ENCODE results near the gene SKP1. TPM values are rescaled to one million over a fixed set of nuclear protein-coding genes. Genes with fewer than 3 reads are reported as not detected.
A peak's percentile ranks its signal among the peaks of the same experiment; 100 is the strongest.

Gene SKP1
- polyA plus RNA-seq, 3 donors: 937 to 1,021 (median 984) TPM

DNA sequence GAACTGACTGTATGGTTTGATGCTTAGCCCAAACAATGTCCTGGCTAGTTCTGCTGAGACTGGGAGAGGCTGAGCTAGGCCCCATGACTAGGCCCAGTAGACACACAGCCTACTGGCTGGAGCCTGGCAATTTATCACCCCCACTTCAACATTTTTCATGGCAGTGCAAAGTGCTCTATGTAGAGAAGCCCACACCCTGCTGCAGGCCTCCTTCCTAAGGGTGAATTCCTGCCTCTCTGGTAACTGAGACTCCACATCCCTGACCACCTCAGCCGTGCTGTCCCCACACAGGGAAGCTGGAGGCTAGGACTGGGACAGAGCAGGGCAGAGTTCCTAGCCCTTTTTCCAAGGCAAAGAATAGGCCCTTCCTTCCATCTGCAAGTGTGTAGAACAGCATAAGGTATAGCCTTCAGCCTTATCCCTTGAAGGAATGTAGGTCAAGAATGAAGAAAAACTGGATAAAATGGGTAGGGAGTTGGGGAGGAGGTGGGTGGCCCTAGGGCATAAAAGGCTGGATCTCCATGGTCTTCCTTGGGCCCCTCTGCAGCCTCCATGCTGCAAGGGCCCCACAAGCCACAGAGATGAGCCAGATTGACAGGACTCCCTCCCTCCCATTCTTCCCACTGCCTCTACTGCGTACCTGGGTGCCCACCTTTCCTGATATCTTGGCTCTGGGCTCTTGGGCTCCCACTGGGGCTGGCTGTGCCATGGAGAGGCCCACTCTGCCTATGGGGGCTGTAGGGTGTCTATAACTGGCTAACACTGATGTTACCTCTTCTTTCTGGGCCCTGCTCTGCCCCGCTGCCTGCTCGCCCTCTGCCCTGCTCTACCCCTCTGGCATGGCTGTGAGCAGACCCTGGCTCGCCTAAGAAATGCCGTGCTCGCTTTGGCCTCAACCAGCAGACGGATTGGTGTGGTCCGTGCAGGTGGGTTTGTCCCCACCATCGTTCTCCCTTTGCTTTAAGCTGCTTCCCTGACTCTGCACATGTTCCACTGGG is 32.5 kb downstream of the SKP1 start:
- DNase-seq (ENCODE audit: low read depth in 3 of 3, low spot score in 2 of 3): no peak

DNA sequence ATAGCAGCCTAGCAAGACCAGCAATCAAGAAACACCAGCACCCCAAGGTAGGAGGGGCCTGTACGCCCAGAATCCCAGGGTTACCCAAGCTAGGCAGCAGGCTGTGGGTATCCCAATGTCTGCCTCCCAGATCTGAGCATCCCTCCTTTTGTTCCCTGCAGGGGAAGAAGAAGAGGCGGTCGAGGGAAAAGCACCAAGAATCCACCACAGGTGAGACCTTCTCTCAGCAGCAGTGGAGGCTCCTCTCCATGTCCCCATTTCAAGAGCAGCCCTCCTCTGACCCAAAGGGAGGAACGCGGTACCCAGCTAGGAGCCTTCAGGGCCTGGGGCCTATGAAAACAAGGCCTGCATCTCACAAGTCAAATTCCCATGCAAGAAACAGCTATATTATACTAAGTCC is 33.3 kb downstream of the SKP1 start:
- DNase-seq (ENCODE audit: low read depth in 3 of 3, low spot score in 2 of 3): no peak

DNA sequence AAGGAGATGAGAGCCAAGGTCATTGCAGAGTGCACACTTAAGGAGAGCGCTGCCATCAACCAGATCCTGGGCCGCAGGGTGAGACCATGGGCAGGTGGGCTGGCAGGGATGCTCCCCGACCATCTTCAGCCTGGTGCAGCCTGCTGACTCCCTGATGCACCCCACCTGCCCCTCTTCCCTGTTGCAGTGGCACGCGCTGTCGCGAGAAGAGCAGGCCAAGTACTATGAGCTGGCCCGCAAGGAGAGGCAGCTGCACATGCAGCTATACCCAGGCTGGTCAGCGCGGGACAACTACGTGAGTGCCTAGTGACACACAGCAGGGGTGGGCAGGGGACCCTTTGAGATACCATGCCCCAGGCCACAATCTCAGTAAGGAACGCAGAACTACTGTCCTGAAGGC is 33.9 kb downstream of the SKP1 start:
- DNase-seq (ENCODE audit: low read depth in 3 of 3, low spot score in 2 of 3): no peak

DNA sequence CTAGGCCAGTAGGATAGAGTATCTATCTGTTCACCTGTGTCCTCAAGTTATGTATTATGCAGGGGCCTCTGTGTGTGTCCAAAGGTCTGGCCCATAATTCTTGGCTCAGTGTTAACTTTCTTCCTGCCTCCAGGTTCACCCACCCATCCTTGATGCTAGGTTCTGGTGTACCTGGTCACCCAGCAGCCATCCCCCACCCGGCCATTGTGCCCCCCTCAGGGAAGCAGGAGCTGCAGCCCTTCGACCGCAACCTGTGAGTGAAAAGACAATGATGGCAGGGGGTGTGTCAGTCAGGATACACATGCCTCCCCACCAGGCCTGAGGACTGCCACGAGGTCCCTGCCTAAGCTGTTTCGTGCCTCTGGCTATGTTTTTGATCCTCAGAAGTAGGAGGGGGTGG is 34.7 kb downstream of the SKP1 start:
- no peak for DNase-seq (ENCODE audit: low read depth in 3 of 3, low spot score in 2 of 3)

DNA sequence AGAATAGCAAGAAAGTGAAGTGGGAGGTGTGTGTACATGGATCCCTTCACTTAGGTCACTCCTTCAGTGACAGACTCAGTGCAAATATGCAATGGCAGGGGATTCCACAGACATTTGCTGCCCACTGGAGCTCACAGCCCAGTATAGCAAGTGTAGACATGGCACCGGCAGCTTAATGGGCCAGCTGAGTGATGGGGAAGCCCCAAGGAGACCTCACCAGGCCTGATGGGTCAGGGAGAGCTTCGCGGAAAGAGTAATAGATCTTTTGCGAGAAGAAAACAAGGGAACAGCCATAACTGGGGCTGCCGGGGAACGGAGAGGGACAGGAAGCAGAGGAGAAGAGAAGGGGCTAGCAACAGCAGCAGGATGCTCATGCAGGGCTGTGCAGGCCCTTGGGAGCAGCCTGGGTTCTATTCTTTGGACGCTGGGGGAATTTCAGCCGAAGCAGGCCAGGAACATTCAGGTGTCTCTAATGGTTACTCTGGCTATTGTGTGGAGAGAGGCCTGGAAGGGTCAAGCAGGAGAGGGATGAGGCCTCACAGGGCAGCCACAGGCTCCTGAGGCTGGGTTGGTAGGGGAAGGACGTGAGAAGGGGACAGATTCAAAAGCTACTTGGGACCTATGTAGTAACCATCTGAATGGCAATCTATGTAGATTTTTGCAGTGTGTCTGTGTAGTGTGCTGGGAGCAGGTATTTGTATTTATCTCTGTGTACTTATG is 35.3 kb downstream of the SKP1 start:
- no peak for DNase-seq (ENCODE audit: low read depth in 3 of 3, low spot score in 2 of 3)

DNA sequence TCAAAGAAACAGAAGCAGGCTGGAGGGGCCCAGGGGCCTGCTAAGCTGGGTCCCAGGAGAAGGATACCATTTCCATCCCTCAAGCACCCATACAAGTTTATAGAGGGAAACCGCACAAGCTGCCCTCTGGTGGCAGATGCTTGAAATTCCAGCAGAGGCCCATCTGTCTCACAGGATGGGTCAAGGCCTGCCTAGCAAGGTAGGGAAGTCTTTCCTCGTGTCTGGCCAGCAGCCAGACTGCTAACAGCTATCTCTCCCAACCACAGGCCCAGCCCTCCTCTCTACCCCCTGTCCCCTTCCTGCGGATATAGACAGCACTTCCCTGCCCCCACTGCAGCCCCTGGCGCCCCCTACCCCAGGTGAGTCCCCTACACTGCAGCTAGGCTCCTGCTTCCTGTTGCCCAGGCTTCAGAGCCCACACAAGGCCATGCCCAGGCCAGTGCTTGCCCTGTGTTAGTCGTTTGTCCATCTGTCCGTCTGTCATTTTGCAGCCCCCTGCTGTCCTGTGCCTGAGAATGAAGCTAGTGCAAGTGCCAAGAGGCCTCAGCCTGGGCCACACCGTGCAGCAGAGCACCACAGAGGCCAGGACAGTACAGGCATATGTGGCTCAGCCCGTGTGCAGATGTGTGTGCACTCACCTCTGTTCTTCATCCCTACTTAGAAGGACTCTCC is 36.1 kb downstream of the SKP1 start:
- DNase-seq (ENCODE audit: low read depth in 3 of 3, low spot score in 2 of 3): peak in 1 of 3 donors; percentile 27

DNA sequence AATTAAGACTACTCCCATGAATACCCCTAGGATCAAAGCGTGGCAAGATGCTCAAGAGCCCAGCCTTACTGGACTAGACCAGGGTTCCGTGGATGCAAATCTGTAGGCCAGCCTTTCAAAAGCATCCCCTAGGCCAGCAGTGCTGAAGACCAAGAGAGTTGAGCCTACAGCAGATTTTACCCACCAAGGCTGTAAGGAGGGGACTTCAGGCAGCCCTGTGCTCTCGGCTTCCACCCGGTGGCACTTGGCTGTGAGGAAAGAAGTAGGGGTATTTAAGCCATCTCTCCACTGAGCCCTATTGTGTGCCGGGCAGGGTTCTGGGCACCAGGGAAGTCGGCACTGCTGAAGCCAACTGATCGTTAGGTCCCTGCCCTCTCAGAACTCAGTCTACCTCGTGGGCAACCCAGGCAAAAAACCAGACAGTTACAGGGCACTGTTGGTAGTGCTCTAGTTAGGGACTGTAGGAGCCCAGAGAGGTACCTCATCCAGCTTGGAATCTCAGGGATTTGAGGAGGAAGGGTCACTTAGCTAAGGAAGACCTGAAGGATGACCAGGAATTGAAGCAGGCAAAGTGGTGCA is 36.8 kb downstream of the SKP1 start:
- DNase-seq (ENCODE audit: low read depth in 3 of 3, low spot score in 2 of 3): no peak

DNA sequence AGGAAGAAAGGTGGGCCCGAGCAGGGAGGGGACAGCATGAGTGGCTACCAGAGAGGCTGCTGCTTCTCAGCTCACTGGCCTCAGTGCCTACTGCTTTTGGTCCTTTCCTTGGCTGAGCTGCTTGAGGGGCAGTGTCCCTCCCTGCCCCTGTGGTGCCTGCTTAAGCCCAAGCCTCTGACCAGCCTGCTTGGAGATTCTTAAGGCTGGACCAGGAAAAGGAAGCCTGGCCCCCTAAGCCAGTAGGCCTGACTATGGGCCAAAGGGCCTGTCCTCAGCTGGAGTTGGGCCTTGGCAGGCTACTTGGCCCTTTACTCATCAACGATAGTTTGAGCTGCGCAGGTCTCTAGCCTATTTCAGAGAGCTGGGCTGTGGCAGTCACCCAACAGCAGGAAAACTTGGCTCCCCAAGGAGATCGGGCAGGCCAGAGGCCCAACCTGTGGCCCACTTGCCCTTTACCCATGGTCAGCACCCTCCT is 37.3 kb downstream of the SKP1 start:
- DNase-seq (ENCODE audit: low read depth in 3 of 3, low spot score in 2 of 3): no peak

DNA sequence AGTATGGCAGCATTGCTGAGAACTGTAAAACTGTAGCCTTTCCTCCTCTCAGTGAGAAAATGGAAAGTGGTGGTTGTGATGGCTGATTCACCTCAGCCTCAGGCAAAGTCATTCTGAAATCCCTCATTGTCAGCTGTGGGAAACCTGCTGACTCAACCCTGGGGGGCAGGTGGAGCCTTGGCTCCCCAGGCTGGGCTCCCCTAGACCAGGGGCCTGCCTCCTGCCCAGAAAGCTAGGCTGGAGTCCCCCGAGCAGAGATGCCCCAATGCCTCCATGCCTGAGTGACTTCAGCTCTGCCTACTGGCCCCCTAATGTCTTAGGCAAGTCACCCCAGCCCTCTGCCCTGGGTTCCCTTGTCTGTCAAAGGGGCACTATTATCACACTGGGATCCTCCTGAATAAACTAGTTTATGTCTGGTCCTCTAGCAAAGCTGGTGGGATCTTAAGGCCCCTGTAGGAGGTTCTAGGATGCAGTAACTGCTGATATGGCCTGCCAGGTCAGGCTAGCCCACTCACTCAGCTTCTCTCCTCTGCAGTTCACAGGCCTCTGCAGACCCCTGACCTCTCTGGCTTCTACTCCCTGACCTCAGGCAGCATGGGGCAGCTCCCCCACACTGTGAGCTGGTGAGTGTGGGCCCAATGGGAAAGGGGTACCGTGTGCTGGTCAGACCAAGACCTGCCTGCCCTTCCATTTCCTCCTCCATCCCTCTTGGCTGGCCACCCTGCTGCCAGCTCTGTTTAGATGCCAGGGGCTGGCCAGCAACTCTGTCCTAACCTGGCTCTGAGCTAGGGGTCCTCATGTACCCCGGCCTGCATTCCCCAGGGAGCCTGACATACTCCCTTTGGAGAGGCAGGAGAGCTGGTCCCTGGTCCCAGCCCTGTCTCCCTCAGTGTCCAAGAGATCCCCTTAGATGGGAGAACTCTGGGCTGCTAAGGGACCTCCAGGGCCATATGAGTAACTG is 38.1 kb downstream of the SKP1 start:
- DNase-seq (ENCODE audit: low read depth in 3 of 3, low spot score in 2 of 3): no peak

DNA sequence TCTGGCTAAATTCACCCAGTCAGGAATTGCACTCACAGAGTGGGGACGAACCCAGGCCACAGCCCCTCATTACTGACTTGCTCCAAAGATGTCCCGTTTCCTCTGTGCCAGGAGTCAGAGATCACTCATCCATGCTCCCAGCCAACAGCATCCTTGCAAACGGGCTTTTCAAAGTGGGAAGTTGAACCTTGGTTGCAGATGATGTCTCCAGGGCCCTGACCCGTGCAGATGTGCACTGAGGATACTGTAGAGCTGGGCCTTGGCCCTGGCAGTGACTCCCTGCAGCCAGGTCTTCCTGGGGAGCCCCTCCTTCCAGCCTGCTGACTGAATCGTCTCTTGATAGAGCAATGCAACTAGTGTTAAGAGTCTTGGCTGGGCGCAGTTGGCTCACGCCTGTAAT is 40.0 kb downstream of the SKP1 start:
- DNase-seq (ENCODE audit: low read depth in 3 of 3, low spot score in 2 of 3): no peak

DNA sequence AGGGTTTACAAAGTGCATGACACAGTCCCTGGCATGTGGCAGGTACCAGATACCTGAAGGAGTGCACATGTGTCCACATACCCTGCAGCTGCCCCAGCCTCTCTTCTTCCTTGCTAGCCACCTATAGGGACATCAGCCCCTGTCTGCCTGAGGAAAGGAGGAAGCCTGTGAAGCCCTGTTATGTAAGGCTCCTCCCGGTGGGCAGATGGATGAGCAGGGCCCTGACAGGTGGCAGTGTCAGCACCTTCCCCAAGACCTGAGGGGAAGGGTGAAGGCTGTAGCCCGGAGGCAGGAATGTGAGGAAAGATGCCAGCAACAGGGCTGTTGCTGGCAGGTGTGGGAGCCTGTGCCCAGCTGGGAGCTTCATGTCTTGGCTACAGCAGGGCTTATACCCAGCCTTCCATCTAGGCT is 40.5 kb downstream of the SKP1 start:
- no peak for DNase-seq (ENCODE audit: low read depth in 3 of 3, low spot score in 2 of 3)

DNA sequence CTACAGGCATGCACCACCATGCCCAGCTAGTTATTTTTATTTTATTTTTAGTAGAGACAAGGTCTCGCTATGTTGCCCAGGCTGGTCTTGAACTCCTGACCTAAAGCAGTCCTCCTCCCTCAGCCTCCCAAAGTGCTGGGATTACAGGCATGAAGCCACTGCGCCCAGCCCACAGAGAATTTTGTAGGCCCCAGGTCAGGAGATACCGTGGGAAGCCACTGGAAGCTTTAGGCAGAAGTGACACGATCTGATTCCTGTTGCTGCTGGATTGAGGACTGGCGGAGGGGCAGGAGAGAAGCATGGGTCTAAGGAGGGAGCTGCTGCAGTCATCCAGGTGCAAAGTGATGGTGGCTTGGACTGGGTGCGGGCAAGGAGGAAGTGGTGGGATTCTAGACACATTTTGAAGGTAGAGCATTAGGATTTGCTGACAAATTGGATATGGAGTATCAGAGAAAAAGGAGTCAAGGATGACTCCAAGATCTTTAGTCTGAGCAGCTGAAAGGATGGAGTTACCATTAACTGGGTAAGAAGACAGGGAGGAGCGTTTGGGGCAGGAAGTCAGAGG is 41.6 kb downstream of the SKP1 start:
- DNase-seq (ENCODE audit: low read depth in 3 of 3, low spot score in 2 of 3): no peak

DNA sequence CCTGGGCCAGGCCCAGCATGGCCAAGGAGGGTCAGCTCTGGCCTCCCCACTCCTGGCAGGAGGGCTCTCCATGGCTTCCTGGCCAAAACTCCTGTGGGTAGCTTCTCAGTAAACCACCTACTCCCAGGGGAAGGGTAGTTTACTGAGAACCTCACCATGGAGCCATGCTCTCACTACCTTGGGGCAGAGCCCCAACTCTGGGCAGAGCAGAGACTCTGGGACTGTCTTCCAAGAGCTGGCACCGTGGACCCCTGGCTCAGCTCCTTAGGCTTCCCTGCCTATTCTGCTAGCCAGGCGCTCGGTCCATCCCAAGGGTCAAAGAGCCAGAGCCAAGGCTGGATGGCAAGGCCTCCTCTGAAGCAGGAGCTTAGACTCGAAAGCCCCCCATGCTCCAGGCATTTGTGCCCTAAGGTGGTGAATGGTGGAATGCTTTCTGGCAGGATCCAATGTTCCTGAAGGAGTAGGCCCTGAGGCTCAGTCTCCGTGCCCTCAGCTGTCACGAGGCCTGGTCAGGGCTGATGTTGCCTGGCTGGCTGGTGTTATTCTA is 42.7 kb downstream of the SKP1 start:
- DNase-seq (ENCODE audit: low read depth in 3 of 3, low spot score in 2 of 3): no peak

DNA sequence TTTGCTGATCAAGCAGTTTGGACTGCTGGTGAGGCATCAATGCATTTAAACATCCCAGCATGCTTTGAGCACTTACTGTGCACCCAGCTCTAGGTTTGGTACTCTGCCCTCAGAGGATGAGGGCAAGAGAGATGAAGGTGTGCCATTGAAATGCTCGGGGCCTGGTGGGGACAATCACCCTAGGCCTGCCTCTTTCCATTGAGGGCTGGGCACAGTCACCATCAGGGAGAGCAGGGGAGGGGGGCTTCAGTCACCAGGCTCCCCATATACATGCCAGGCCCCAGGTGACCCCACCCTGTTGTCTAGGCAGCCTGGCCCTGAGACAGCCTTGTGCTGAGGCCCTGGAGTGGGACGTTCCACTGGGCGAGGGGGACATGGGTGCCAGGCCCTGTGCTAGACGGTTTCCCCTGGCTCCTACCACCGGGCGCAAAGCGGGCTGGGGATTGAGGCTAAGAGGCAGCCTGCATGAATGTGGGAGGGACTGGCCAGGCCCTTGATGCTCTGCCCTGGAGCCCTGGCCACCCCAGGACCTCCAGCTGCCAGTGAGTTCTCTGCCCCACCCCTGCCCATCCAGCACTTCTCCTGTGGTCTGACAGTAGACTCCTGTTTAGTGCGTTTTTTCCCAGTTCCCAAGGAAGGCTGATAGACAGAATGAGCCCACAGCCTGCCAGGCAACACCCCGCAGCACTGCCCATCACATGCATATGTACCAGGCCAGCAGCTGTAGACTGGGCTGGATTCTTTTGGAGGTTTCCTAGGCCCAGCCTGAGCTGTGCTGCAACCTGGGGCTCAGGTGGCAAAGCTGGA is 43.4 kb downstream of the SKP1 start:
- no peak for DNase-seq (ENCODE audit: low read depth in 3 of 3, low spot score in 2 of 3)

DNA sequence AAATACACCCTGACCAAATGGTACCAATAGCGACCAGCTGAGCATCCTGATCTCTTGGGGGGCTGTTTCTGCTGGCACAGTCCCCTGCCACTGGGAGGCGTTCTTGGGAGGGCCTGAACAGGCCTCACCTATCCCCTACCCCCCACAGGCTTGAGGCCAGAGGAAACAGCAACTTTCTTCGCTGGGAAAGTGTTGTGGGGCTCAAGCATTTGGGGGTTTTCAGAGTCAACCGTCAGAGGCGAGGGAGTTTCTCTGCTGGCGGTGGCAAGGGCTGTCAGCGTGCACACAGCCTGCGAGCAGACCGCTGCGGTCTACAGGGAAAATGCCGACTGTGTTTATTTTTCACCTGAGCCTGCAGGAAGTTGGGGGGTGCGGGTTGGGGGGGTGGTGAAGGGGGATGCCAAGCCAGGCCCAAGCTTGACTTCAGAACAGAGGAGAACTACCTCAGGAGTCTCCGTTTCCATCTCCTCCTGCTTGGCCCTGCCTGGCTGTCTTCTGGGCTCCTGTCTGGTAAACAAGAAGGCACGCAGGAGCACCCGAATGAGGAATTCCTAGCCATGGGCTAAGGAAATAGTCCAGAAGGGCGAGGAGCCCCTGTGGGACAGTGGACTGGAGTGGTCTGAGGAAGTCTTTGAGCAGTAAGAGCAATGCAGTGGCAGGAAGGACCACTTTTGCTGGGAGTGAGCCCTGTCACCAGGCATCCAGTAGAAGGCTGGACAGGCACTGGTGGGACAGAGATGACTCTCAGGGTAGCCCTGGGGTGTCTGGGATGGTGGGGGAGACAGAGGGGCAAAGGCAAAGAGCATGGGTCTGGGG is 44.2 kb downstream of the SKP1 start:
- no peak for DNase-seq (ENCODE audit: low read depth in 3 of 3, low spot score in 2 of 3)

DNA sequence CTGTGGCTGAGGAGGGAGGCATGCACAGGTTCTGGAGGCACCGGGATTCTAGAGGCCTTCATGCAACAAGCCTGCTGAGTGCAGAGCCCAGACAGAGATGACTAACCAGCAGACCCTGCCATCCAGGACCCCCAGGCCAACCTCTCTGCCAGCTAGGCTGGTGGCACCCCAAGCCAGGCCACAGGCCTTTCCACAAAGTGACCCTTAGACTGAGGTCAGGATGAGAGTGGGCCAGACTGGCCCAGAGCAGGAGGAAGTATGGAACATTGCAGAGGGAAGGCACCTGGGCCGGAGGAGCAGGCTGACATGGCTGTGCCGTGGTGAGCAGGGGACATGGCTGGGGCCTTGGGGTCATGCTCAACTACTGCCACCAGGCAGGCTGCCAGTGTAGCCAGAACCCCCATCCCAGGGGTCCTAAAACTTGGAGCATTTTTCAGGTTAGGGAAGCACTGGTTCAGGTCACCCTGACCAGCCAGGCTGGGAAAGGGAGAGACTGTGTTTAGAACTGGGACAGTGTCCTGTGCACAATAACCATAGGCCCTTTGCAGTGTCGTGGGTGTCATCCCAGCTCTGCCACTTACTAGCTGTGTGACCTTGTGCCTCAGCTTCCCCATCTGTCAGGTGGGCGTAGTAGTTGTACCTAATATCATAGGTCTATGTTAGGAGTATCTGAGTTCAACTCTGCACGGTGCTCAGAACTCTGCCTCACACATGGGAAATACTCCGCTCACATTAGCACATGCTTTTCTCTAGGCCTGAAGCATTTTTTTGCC is 45.0 kb downstream of the SKP1 start:
- DNase-seq (ENCODE audit: low read depth in 3 of 3, low spot score in 2 of 3): no peak

DNA sequence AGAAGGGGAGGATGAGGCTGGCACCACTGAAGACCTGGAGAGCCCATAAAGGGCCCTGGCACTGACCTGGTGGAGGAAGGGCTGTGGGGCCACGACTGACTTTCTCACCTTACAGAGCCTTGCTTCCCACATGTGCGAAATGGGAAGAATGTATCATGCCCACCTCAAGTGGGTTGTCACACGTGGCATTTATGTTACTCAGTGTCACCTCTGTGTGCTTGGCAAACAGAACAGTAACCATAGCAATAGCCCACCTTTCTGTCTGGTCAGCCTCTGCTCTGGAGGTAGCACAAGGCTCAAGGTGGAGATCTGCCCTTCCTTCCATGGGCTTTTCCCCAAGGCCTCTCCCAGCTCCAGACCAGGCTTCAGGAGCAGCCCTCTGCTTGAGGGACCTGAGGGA is 45.6 kb downstream of the SKP1 start:
- no peak for DNase-seq (ENCODE audit: low read depth in 3 of 3, low spot score in 2 of 3)

All from right renal cortex interstitium (tissue), 3 donors.